Kidney epithelial cell (primary cell): Measurements from ENCODE around the gene PLP1. TPM values are rescaled to one million over a fixed set of nuclear protein-coding genes. Genes with fewer than 3 reads are reported as not detected.

Experiments
- DNase-seq: peaks from one replicate; pipeline ENCODE4 v3.0.0-alpha.2; 2010; ENCODE audit warnings: low read depth
- H3K27me3 ChIP-seq: 2 replicates; pipeline ENCODE4 v1.6.0; 2011; ENCODE audit warnings: low read length; ENCODE audit not compliant: control insufficient read depth, insufficient read depth
- H3K36me3 ChIP-seq: 2 replicates; pipeline ENCODE4 v1.5.1; 2011; ENCODE audit warnings: low read length; ENCODE audit not compliant: control insufficient read depth, insufficient read depth
- H3K4me3 ChIP-seq: 2 replicates; pipeline ENCODE4 v1.5.1; 2011; ENCODE audit warnings: low read depth, mild to moderate bottlenecking, control low read depth, low read length
- CTCF ChIP-seq: IDR thresholded peaks from 2 replicates; pipeline ENCODE4 v1.5.1; 2011; ENCODE audit warnings: mild to moderate bottlenecking, moderate library complexity, low read length, control low read depth, inconsistent platforms; ENCODE audit not compliant: insufficient read depth, poor library complexity, severe bottlenecking
- total RNA-seq: library from RNA; depleted of rRNA; stranded (reverse); fragments of >200 nt; gene quantifications from 2 replicates; pipeline ENCODE4 v1.2.3, GENCODE V29; 2015

PLP1 gene
- total RNA-seq = not detected in 2 replicates

GRCh38 chrX:103776546-103776945, at the start of gene PLP1:
TSS of gene PLP1 (plus strand) at chrX:103776840. CDS start at chrX:103776996, 156 bp downstream.
- peaks cover 23% of the 10 kb centered on the region for H3K27me3 ChIP-seq
- DNase-seq = no peak
- no peaks in the 10 kb centered on the region for H3K36me3 ChIP-seq
- no peak within 1 kb of the TSS for H3K4me3 ChIP-seq
- TF ChIP-seq CTCF = no peak

- DNase-seq = no peak
- H3K27me3 ChIP-seq = peaks cover 30% of the 10 kb centered on the region
- no peaks in the 10 kb centered on the region for H3K36me3 ChIP-seq
- no peak for TF ChIP-seq CTCF
- H3K4me3 ChIP-seq = no peak overlapping the region
Observed at GRCh38 chrX:103727115-103727514, 49.5 kb upstream of the PLP1 start.

- peaks cover 35% of the 10 kb centered on the region for H3K27me3 ChIP-seq
- TF ChIP-seq CTCF = no peak
- no peaks in the 10 kb centered on the region for H3K36me3 ChIP-seq
- DNase-seq = no peak
- no peak overlapping the region for H3K4me3 ChIP-seq
Observed at GRCh38 chrX:103729015-103729414, 47.6 kb upstream of the PLP1 start.

- no peaks in the 10 kb centered on the region for H3K36me3 ChIP-seq
- TF ChIP-seq CTCF = no peak
- peaks cover 35% of the 10 kb centered on the region for H3K27me3 ChIP-seq
- DNase-seq = no peak
- H3K4me3 ChIP-seq = no peak overlapping the region
Observed at GRCh38 chrX:103730147-103730795, 46.4 kb upstream of the PLP1 start.

GRCh38 chrX:103730796-103731493, 45.7 kb upstream of the PLP1 start:
- DNase-seq = no peak
- TF ChIP-seq CTCF = no peak
- Histone ChIP-seq H3K4me3 (no peak overlapping the region), H3K27me3 (peaks cover 30% of the 10 kb centered on the region), H3K36me3 (no peaks in the 10 kb centered on the region)
